Esophagus muscularis mucosa (tissue), 4 donors: ENCODE measurements around the gene HELZ.

Experiments used
- EP300 ChIP-seq: sonication (generic); formaldehyde crosslinking; IDR thresholded peaks from one replicate; pipeline ENCODE4 v1.6.1; 2017; ENCODE audit warnings: antibody characterized with exemption
- POLR2A ChIP-seq: fragments of 450-650 bp; IDR thresholded peaks from one replicate; pipeline ENCODE4 v1.6.1; 2017; ENCODE audit warnings: antibody characterized with exemption, moderate library complexity, mild to moderate bottlenecking, low read depth
- POLR2AphosphoS5 ChIP-seq, 2 donors: sonication (generic); formaldehyde crosslinking; IDR thresholded peaks; one replicate each; pipeline ENCODE4 v1.6.1; 2017; ENCODE audit warnings: antibody characterized with exemption in 2 of 2
- TF ChIP-seq, protein P1 (sequence below), 3 experiments: fragments of 200-600 bp in 2 of 3; fragments of 450-650 bp in 1 of 3; sonication (generic) in 2 of 3; IDR thresholded peaks; one replicate each; pipeline ENCODE4 v1.5.1; 2017 to 2019; ENCODE audit warnings: antibody characterized with exemption in 3 of 3, mild to moderate bottlenecking in 2 of 3, moderate library complexity in 1 of 3

DNA sequence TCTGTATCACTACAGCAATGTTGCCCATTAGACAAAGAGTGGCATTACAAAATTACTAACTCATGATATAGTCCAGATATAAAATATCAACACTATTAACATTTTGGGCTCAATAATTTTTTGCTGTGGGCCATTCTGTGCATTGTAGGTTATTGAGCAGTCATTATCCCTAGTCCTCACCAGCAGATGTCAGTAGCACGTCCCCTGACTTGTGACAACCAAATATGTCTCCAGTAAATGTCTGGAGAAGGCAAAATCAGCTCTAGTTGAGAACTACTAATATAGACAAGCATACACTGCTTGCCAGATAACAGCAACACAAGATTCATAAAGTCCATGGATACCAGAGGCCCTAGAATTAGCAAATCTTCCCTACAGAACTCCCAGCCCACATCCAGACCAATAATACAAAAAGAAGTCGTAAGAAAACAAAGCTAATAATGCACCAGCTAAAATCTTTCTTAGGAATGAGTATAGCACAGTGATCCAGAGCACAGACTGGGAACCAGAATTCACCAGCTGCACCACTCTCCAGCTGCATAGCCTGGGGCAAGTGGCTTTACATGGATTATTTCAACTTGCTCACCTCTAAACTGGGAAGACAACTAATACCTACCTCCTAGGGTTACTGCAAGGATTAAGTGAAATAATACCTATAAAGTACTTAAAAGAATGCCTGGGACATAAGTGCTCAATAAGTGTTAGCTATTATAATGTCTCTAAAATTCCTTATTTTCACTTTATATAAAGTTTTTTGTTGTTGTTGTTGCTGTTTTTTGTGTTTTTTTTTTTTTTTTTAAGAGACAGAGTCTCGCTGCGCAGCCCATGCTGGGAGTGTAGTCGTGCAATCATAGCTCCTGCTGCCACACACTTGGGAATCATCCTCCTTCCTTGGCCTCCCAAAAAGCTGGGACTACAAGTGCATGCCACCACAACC, 23.7 kb downstream of the HELZ start:
- TF ChIP-seq POLR2A (no peak), POLR2AphosphoS5 (IDR thresholded peaks at IDR 0.05) (no peak), EP300 (no peak)
- TF ChIP-seq, protein P1, sequence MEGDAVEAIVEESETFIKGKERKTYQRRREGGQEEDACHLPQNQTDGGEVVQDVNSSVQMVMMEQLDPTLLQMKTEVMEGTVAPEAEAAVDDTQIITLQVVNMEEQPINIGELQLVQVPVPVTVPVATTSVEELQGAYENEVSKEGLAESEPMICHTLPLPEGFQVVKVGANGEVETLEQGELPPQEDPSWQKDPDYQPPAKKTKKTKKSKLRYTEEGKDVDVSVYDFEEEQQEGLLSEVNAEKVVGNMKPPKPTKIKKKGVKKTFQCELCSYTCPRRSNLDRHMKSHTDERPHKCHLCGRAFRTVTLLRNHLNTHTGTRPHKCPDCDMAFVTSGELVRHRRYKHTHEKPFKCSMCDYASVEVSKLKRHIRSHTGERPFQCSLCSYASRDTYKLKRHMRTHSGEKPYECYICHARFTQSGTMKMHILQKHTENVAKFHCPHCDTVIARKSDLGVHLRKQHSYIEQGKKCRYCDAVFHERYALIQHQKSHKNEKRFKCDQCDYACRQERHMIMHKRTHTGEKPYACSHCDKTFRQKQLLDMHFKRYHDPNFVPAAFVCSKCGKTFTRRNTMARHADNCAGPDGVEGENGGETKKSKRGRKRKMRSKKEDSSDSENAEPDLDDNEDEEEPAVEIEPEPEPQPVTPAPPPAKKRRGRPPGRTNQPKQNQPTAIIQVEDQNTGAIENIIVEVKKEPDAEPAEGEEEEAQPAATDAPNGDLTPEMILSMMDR (IDR thresholded peaks at IDR 0.05), result peak in 2 of 3 experiments; percentile 13 to 56
